Astrocyte of the spinal cord (primary cell): ENCODE data around the gene FBXL3.

Source experiments
- DNase-seq: peaks from one replicate; pipeline ENCODE4 v3.0.0; 2011; ENCODE audit warnings: low read depth, low spot score
- H3K4me3 ChIP-seq: 2 replicates; pipeline ENCODE4 v1.5.1; 2011; ENCODE audit warnings: low read depth, mild to moderate bottlenecking, low read length, moderate library complexity
- in situ Hi-C: cut with HindIII; loops from 2 replicates; pipeline ENCODE4 v1.10.0; 2017; ENCODE audit warnings: low sequenced_read_pairs
- TF ChIP-seq, protein P1 (sequence below): IDR thresholded peaks from 2 replicates; pipeline ENCODE4 v1.5.1; 2012; ENCODE audit warnings: low read depth, mild to moderate bottlenecking, low read length, inconsistent platforms

Gene FBXL3

GRCh38 chr13:77031656-77032243, 4.8 kb upstream of the FBXL3 start:
- in situ Hi-C loops, result no loop called here
- TF ChIP-seq, protein P1, sequence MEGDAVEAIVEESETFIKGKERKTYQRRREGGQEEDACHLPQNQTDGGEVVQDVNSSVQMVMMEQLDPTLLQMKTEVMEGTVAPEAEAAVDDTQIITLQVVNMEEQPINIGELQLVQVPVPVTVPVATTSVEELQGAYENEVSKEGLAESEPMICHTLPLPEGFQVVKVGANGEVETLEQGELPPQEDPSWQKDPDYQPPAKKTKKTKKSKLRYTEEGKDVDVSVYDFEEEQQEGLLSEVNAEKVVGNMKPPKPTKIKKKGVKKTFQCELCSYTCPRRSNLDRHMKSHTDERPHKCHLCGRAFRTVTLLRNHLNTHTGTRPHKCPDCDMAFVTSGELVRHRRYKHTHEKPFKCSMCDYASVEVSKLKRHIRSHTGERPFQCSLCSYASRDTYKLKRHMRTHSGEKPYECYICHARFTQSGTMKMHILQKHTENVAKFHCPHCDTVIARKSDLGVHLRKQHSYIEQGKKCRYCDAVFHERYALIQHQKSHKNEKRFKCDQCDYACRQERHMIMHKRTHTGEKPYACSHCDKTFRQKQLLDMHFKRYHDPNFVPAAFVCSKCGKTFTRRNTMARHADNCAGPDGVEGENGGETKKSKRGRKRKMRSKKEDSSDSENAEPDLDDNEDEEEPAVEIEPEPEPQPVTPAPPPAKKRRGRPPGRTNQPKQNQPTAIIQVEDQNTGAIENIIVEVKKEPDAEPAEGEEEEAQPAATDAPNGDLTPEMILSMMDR, result no peak
- no peak for DNase-seq
- no peak overlapping the region for H3K4me3 ChIP-seq

DNA sequence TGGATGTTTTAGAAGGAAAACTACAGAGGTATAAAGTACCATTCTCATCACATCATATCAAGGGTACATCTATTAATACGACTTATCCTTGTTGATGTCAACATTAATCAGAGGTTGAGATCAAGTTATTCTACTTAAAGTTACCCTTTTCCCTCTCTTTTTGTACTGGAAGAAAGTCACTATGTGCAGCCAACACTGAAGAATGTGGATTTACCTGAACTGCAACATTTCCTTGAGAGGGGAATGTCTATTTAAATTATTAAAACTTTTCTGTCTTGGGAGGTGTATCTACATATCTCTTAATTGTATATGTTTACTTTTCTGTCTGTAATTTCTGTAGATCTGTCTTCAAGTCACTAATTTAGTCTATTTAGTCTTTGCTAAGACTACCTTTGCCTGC, 2.5 kb upstream of the FBXL3 start:
- TF ChIP-seq, protein P1, result no peak
- in situ Hi-C loops, result no loop called here
- DNase-seq, result no peak
- H3K4me3 ChIP-seq, result no peak overlapping the region

DNA sequence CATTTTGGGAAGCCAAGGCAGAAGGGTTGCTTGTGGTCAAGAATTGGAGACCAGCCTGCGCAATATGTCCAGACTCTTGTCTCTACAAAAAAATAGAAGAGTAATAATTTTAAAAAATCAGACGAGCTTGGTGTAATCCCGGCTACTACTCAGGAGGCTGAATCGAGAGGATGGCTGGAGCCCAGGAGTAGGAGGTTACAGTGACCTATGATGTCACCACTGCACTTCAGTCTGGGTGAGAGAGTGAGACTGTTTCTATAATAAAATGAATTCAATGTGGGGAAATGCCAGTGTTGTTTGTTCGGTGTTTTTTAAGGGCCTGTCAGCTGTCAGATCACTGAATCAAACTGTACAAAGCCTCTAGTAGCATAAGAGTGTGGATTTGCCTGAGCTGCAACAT, 1.2 kb upstream of the FBXL3 start:
- TF ChIP-seq, protein P1, result no peak
- in situ Hi-C loops, result no loop called here
- no peak overlapping the region for H3K4me3 ChIP-seq
- DNase-seq, result peak; percentile 34

- peak; percentile 55 for DNase-seq
Measured at GRCh38 chr13:77026255-77026860, 601 bp downstream of the FBXL3 start.

DNA sequence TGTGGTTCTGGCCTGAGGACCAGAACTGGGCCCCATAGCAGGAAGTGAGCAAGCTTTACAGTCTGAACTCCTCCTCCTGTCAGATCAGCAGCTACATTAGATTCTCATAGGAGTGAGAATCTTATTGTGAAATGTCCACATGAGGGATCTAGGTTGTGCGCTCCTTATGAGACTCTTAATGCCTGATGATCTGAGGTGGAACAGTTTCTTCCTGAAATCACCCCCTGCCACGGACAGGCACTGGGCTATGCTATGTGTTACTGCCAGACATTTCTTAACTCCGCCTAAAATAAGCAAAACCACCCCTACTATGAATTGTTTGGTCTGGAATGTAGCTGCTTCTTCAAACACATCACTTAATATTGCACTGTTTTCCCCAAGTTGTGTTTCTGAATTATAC, 4.6 kb downstream of the FBXL3 start:
- DNase-seq, result peak; percentile 26
- no peak overlapping the region for H3K4me3 ChIP-seq
- TF ChIP-seq, protein P1, result no peak
- in situ Hi-C loops, result no loop called here

More at GRCh38 chr13:77026255-77026860, 601 bp downstream of the FBXL3 start:
- TF ChIP-seq, protein P1, result no peak
- H3K4me3 ChIP-seq, result peak overlapping the region; percentile 85
- in situ Hi-C loops, result no loop called here

- in situ Hi-C loops, result no loop called here
- H3K4me3 ChIP-seq, result no peak overlapping the region
- no peak for DNase-seq
- TF ChIP-seq, protein P1, result no peak
Measured at GRCh38 chr13:77019756-77020155, 7.2 kb downstream of the FBXL3 start.
